KOPT-K1 (cell line): ENCODE measurements around the gene RNF123.

ENCODE experiments used
- H3K27ac ChIP-seq: fragments of 200-600 bp; sonication (generic); 2 replicates; pipeline ENCODE4 v1.5.1; 2016; ENCODE audit warnings: antibody characterized with exemption, mild to moderate bottlenecking, low read depth, low read length; ENCODE audit not compliant: poor library complexity, severe bottlenecking
- H3K36me3 ChIP-seq: fragments of 200-600 bp; sonication (generic); 2 replicates; pipeline ENCODE4 v1.5.1; 2017; ENCODE audit warnings: antibody characterized with exemption, mild to moderate bottlenecking, low read length, moderate library complexity; ENCODE audit not compliant: insufficient read depth
- H3K9me3 ChIP-seq: fragments of 200-600 bp; sonication (generic); 2 replicates; pipeline ENCODE4 v1.5.1; 2017; ENCODE audit warnings: antibody characterized with exemption, low read length, mild to moderate bottlenecking; ENCODE audit not compliant: insufficient read depth, poor library complexity, severe bottlenecking

RNF123 gene

GRCh38 chr3:49700453-49701128 is 11.2 kb downstream of the RNF123 start:
- H3K9me3 ChIP-seq: no peaks in the 10 kb centered on the region
- H3K36me3 ChIP-seq: peaks cover 69% of the 10 kb centered on the region; the same call in 1 of the 2 replicates
- H3K27ac ChIP-seq: no peak overlapping the region

GRCh38 chr3:49701388-49702077 is 12.2 kb downstream of the RNF123 start:
- Histone ChIP-seq H3K36me3 (peaks cover 77% of the 10 kb centered on the region; the same call in 1 of the 2 replicates), H3K9me3 (no peaks in the 10 kb centered on the region), H3K27ac (no peak overlapping the region)

- H3K9me3 ChIP-seq: no peaks in the 10 kb centered on the region
- H3K27ac ChIP-seq: no peak overlapping the region
- peaks cover 83% of the 10 kb centered on the region; the same call in 1 of the 2 replicates for H3K36me3 ChIP-seq
Measured at GRCh38 chr3:49702672-49703071, 13.3 kb downstream of the RNF123 start.

- Histone ChIP-seq H3K9me3 (no peaks in the 10 kb centered on the region), H3K36me3 (peaks cover 80% of the 10 kb centered on the region), H3K27ac (no peak overlapping the region)
Measured at GRCh38 chr3:49703443-49703927, 14.1 kb downstream of the RNF123 start.

GRCh38 chr3:49703956-49704355 is 14.6 kb downstream of the RNF123 start:
- no peak overlapping the region for H3K27ac ChIP-seq
- H3K36me3 ChIP-seq: peaks cover 82% of the 10 kb centered on the region
- no peaks in the 10 kb centered on the region for H3K9me3 ChIP-seq

- Histone ChIP-seq H3K9me3 (no peaks in the 10 kb centered on the region), H3K27ac (no peak overlapping the region), H3K36me3 (peaks cover 78% of the 10 kb centered on the region)
Measured at GRCh38 chr3:49704629-49705028, 15.3 kb downstream of the RNF123 start.

GRCh38 chr3:49705390-49705960 is 16.1 kb downstream of the RNF123 start:
- Histone ChIP-seq H3K27ac (no peak overlapping the region), H3K36me3 (peaks cover 69% of the 10 kb centered on the region), H3K9me3 (no peaks in the 10 kb centered on the region)

- H3K36me3 ChIP-seq: peaks cover 58% of the 10 kb centered on the region
Measured at GRCh38 chr3:49706456-49707112, 17.2 kb downstream of the RNF123 start.

GRCh38 chr3:49707113-49707480 is 17.7 kb downstream of the RNF123 start:
- no peaks in the 10 kb centered on the region for H3K9me3 ChIP-seq
- peaks cover 53% of the 10 kb centered on the region for H3K36me3 ChIP-seq
- H3K27ac ChIP-seq: no peak overlapping the region

More at GRCh38 chr3:49706456-49707112, 17.2 kb downstream of the RNF123 start:
- Histone ChIP-seq H3K27ac (no peak overlapping the region), H3K9me3 (no peaks in the 10 kb centered on the region)

- H3K36me3 ChIP-seq: peaks cover 31% of the 10 kb centered on the region
- no peaks in the 10 kb centered on the region for H3K9me3 ChIP-seq
- H3K27ac ChIP-seq: no peak overlapping the region
Measured at GRCh38 chr3:49709852-49710251, 20.5 kb downstream of the RNF123 start.

- peak overlapping the region; percentile 70 for H3K27ac ChIP-seq
Measured at GRCh38 chr3:49711489-49711888, 22.1 kb downstream of the RNF123 start.

GRCh38 chr3:49712166-49712565 is 22.8 kb downstream of the RNF123 start:
- no peaks in the 10 kb centered on the region for H3K9me3 ChIP-seq
- peaks cover 28% of the 10 kb centered on the region for H3K36me3 ChIP-seq
- H3K27ac ChIP-seq: peak overlapping the region; percentile 70

More at GRCh38 chr3:49711489-49711888, 22.1 kb downstream of the RNF123 start:
- Histone ChIP-seq H3K9me3 (no peaks in the 10 kb centered on the region), H3K36me3 (peaks cover 29% of the 10 kb centered on the region)

GRCh38 chr3:49712631-49713317 is 23.4 kb downstream of the RNF123 start:
- Histone ChIP-seq H3K36me3 (peaks cover 31% of the 10 kb centered on the region), H3K9me3 (no peaks in the 10 kb centered on the region), H3K27ac (peak overlapping the region; percentile 70)

- no peaks in the 10 kb centered on the region for H3K9me3 ChIP-seq
- peaks cover 34% of the 10 kb centered on the region for H3K36me3 ChIP-seq
- H3K27ac ChIP-seq: peak overlapping the region; percentile 70
Measured at GRCh38 chr3:49713336-49714105, 24.2 kb downstream of the RNF123 start.
